ENCODE measurements around the gene E2F6. TPM values are rescaled to one million over a fixed set of nuclear protein-coding genes. Genes with fewer than 3 reads are reported as not detected.

The E2F6 gene
- total and polyA plus RNA-seq, 2 of the 13 experiments (the other 11 are each of a cell fraction or from before 2014, with no cell fraction given), result 27.3 to 36.0 TPM

- TF ChIP-seq PAF1 (CRISPR knock-in tag; IDR thresholded peaks at IDR 0.05), result no peak
- no peak for TF ChIP-seq ISL2 (CRISPR knock-in tag; IDR thresholded peaks at IDR 0.05)
- TF ChIP-seq ZNF232 (CRISPR knock-in tag; IDR thresholded peaks at IDR 0.05; ENCODE audit: borderline replicate concordance), result peak; percentile 72; the same call in 1 of the 2 replicates
- no peak for TF ChIP-seq ZGPAT (CRISPR knock-in tag; IDR thresholded peaks at IDR 0.05)
- TF ChIP-seq HNRNPH1 (optimal IDR thresholded peaks at IDR 0.05; ENCODE audit: low read depth, low read length), result peak; percentile 70
- no peak; the same call in 1 of the 2 replicates for TF ChIP-seq IRF9 (CRISPR knock-in tag; IDR thresholded peaks at IDR 0.05; ENCODE audit: borderline replicate concordance)
- no peak for TF ChIP-seq FOXM1 (CRISPR knock-in tag; IDR thresholded peaks at IDR 0.05)
- TF ChIP-seq ZKSCAN5 (CRISPR knock-in tag; IDR thresholded peaks at IDR 0.05), result no peak
- TF ChIP-seq NBN (conservative IDR thresholded peaks at IDR 0.05), result no peak
- peak; percentile 61; the same call in 1 of the 2 replicates for TF ChIP-seq ZNF12 (CRISPR knock-in tag; IDR thresholded peaks at IDR 0.05)
- TF ChIP-seq ZNF296 (CRISPR knock-in tag; conservative IDR thresholded peaks at IDR 0.05), result no peak; the same call in 1 of the 2 replicates
- no peak for TF ChIP-seq MBNL3 (CRISPR knock-in tag; conservative IDR thresholded peaks at IDR 0.05)
- TF ChIP-seq ZNF7 (CRISPR knock-in tag; IDR thresholded peaks at IDR 0.05), result no peak
- TF ChIP-seq SOX5 (CRISPR knock-in tag; IDR thresholded peaks at IDR 0.05; ENCODE audit: borderline replicate concordance), result no peak
- TF ChIP-seq ZNF549 (CRISPR knock-in tag; IDR thresholded peaks at IDR 0.05), result no peak
- TF ChIP-seq ZNF788 (CRISPR knock-in tag; IDR thresholded peaks at IDR 0.05; ENCODE audit: borderline replicate concordance), result no peak
- TF ChIP-seq SYNCRIP (IDR thresholded peaks at IDR 0.05; ENCODE audit: insufficient read depth, low read depth, low read length), result no peak
- TF ChIP-seq PBX2 (CRISPR knock-in tag; IDR thresholded peaks at IDR 0.05), result no peak
- no peak for TF ChIP-seq ZNF317 (CRISPR knock-in tag; IDR thresholded peaks at IDR 0.05)
- TF ChIP-seq ZFP41 (CRISPR knock-in tag; IDR thresholded peaks at IDR 0.05; ENCODE audit: borderline replicate concordance), result no peak
- TF ChIP-seq AHDC1 (CRISPR knock-in tag; IDR thresholded peaks at IDR 0.05; ENCODE audit: borderline replicate concordance), result no peak
- TF ChIP-seq ZNF30 (CRISPR knock-in tag; IDR thresholded peaks at IDR 0.05), result no peak
- TF ChIP-seq ZNF572 (CRISPR knock-in tag; IDR thresholded peaks at IDR 0.05), result no peak
- no peak for TF ChIP-seq ZNF3 (CRISPR knock-in tag; IDR thresholded peaks at IDR 0.05)
- no peak for TF ChIP-seq MLLT10 (CRISPR knock-in tag; IDR thresholded peaks at IDR 0.05)
Measured at GRCh38 chr2:11498543-11499034, 32.6 kb upstream of the E2F6 start (continued).

Data from HepG2 (cell line).